Thyroid gland (tissue), 4 donors: ENCODE measurements around the gene SP1. TPM values are rescaled to one million over a fixed set of nuclear protein-coding genes. Genes with fewer than 3 reads are reported as not detected.

Source experiments
- DNase-seq, 2 donors: peaks; one replicate each; pipeline ENCODE4 v3.0.0-alpha.2; 2019
- H3K27ac ChIP-seq, 3 donors: fragments of 200-600 bp; sonication (generic); 1 replicate in 2 of 3; 2 replicates in 1 of 3; pipeline ENCODE4 v1.5.1; 2016 to 2019; ENCODE audit warnings: mild to moderate bottlenecking in 1 of 3, moderate library complexity in 1 of 3
- H3K27me3 ChIP-seq: fragments of 200-600 bp; sonication (generic); one replicate; pipeline ENCODE4 v1.5.1; 2019
- H3K36me3 ChIP-seq, 2 donors: fragments of 200-600 bp; sonication (generic); one replicate each; pipeline ENCODE4 v1.5.1; 2016 to 2019
- H3K4me1 ChIP-seq, 2 donors: fragments of 200-600 bp; sonication (generic); one replicate each; pipeline ENCODE4 v1.5.1; 2017 to 2019
- H3K4me3 ChIP-seq, 3 donors: fragments of 200-600 bp; sonication (generic); replicated peaks in 1 of 3; 1 replicate in 2 of 3; 2 replicates in 1 of 3; pipeline ENCODE4 v1.5.1; 2016; ENCODE audit warnings: mild to moderate bottlenecking in 1 of 3
- H3K9me3 ChIP-seq: fragments of 200-600 bp; sonication (generic); one replicate; pipeline ENCODE4 v1.5.1; 2017
- POLR2A ChIP-seq, 2 donors: fragments of 450-650 bp; IDR thresholded peaks; one replicate each; pipeline ENCODE4 v1.6.1; 2017; ENCODE audit warnings: antibody characterized with exemption in 2 of 2, mild to moderate bottlenecking in 2 of 2, moderate library complexity in 1 of 2
- WGBS, 2 donors: methylation state at CpG; one replicate each; pipeline ENCODE4 v1.1.5; 2017; 5-methylcytosine and 5-hydroxymethylcytosine counted together
- intact Hi-C: fragments of 100-400 bp; cut with DNase I; formaldehyde crosslinking; loops from one replicate; pipeline ENCODE4 v1.15.1; 2023
- total RNA-seq, 4 donors: library from RNA; depleted of rRNA; stranded (reverse); fragments of >200 nt; gene quantifications; one replicate each; pipeline ENCODE4 v1.2.3, GENCODE V29; 2016
- TF ChIP-seq, protein P1 (sequence below), 6 experiments: fragments of 200-600 bp in 3 of 6; fragments of 450-650 bp in 3 of 6; sonication (generic) in 3 of 6; IDR thresholded peaks; one replicate each; pipeline ENCODE4 v1.5.1; 2016 to 2019; ENCODE audit warnings: antibody characterized with exemption in 6 of 6, mild to moderate bottlenecking in 2 of 6, inconsistent platforms in 1 of 6, moderate library complexity in 1 of 6

Gene SP1
- total RNA-seq, 4 donors from 2014 or later = 55.9 to 73.1 (median 67.7) TPM

DNA sequence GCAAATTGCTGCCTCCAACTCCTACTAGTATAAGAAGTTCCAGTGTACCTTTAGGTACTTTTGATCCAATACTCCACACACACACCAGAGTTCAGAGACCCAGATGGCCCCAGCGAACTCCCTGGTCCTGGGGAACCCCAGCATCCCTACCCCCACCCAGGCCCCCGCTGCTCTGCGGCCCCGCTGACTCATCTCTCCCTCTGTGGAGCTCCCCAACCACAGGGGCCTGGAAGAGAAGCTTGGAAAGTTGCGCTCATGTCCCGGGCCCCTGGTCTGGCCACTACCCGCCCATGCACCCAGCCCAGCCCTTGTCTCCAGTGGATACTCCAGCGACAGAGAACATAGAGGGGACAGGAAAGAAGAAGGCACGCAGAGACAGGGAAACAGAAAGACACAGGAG, 39.6 kb upstream of the SP1 start:
- no peak for DNase-seq
- Histone ChIP-seq H3K4me3 (no peak overlapping the region), H3K27ac (no peak overlapping the region), H3K36me3 (no peaks in the 10 kb centered on the region), H3K4me1 (peaks cover 3 to 9% of the 10 kb centered on the region in 2 donors), H3K27me3 (no peaks in the 10 kb centered on the region), H3K9me3 (no peaks in the 10 kb centered on the region)
- TF ChIP-seq, protein P1, sequence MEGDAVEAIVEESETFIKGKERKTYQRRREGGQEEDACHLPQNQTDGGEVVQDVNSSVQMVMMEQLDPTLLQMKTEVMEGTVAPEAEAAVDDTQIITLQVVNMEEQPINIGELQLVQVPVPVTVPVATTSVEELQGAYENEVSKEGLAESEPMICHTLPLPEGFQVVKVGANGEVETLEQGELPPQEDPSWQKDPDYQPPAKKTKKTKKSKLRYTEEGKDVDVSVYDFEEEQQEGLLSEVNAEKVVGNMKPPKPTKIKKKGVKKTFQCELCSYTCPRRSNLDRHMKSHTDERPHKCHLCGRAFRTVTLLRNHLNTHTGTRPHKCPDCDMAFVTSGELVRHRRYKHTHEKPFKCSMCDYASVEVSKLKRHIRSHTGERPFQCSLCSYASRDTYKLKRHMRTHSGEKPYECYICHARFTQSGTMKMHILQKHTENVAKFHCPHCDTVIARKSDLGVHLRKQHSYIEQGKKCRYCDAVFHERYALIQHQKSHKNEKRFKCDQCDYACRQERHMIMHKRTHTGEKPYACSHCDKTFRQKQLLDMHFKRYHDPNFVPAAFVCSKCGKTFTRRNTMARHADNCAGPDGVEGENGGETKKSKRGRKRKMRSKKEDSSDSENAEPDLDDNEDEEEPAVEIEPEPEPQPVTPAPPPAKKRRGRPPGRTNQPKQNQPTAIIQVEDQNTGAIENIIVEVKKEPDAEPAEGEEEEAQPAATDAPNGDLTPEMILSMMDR (IDR thresholded peaks at IDR 0.05) = no peak
- TF ChIP-seq POLR2A (IDR thresholded peaks at IDR 0.05) = no peak
- WGBS, 2 donors = 79 to 93% methylated on average over 9 of the region's 9 CpGs
- intact Hi-C loops = no loop called here

DNA sequence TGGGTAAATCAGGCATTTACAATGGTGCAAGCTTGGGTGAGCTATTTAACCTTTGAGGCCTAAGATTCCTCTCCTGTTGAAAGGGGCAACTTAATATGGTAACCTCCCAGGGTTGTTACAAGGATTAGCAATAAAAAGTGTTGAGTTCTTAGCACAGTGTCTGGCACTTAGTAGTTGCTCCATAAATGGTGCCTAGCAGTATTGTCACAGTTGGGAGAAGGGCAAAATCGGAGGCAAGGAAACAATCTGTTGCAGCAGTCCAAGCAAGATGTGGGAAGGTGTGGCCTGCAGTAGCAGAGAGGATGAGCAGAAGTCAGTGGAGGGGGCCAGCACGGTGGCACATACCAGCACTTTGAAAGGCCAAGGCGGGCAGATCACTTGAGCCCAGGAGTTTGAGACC, 36.5 kb upstream of the SP1 start:
- 63% methylated on average over 3 of the region's 3 CpGs for WGBS, 2 donors
- Histone ChIP-seq H3K4me3 (no peak overlapping the region), H3K27ac (no peak overlapping the region), H3K36me3 (no peaks in the 10 kb centered on the region), H3K4me1 (peaks cover 3 to 18% of the 10 kb centered on the region in 2 donors), H3K9me3 (no peaks in the 10 kb centered on the region), H3K27me3 (no peaks in the 10 kb centered on the region)
- intact Hi-C loops = no loop called here
- DNase-seq = no peak
- TF ChIP-seq POLR2A (IDR thresholded peaks at IDR 0.05) = no peak
- TF ChIP-seq, protein P1 (IDR thresholded peaks at IDR 0.05) = no peak

DNA sequence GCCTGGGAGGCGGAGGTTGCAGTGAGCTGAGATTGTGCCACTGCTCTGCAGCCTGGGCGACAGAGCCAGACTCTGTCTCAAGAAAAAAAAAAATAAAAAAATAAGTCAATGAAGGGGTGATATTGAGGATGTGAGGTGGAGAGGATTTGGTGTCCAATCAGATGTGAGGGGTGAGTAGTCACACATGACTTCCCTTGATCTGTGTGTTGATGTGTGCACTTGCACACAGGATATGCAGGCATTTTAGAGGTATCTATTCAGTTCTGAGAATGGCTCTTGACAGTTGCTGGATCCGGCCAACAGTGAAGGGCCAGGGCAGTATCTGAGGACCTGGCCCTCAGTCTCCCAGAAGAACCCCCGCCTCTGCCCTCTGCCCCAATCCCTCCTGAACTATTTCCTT, 36.0 kb upstream of the SP1 start:
- Histone ChIP-seq H3K27ac (no peak overlapping the region), H3K27me3 (no peaks in the 10 kb centered on the region), H3K4me1 (peaks cover 3 to 18% of the 10 kb centered on the region in 2 donors), H3K4me3 (no peak overlapping the region), H3K9me3 (no peaks in the 10 kb centered on the region), H3K36me3 (no peaks in the 10 kb centered on the region)
- WGBS, 2 donors = 92 to 94% methylated on average over 4 of the region's 4 CpGs
- no peak for TF ChIP-seq POLR2A (IDR thresholded peaks at IDR 0.05)
- TF ChIP-seq, protein P1 (IDR thresholded peaks at IDR 0.05) = no peak
- intact Hi-C loops = no loop called here
- DNase-seq = no peak

DNA sequence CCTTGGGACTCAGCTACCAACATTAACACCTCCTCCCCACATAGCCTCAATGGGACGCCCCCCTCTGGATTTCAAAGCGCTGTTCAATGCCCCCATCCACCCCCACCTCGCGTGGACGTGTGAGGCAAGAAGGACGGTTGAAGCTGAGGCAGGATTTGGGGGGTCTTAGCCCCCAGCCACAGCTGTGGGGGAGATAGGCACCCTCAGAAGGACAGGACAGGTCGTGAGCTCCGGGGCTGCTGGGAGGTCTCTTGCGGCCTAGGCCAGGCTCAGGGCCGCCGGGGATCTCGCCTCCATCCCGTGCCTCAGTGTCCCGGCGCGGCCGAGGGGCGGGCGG, 35.5 kb upstream of the SP1 start:
- 12 to 18% methylated on average over 4 to 6 of the region's 19 CpGs for WGBS, 2 donors
- Histone ChIP-seq H3K36me3 (no peaks in the 10 kb centered on the region), H3K4me3 (peak overlapping the region in 1 of 3 donors; percentile 56), H3K9me3 (no peaks in the 10 kb centered on the region), H3K27me3 (no peaks in the 10 kb centered on the region), H3K27ac (peak overlapping the region in 2 of 3 donors; percentile 69 to 85), H3K4me1 (peaks cover 3 to 18% of the 10 kb centered on the region in 2 donors)
- intact Hi-C loops = no loop called here
- DNase-seq = no peak
- TF ChIP-seq, protein P1 (IDR thresholded peaks at IDR 0.05) = no peak
- no peak for TF ChIP-seq POLR2A (IDR thresholded peaks at IDR 0.05)

DNA sequence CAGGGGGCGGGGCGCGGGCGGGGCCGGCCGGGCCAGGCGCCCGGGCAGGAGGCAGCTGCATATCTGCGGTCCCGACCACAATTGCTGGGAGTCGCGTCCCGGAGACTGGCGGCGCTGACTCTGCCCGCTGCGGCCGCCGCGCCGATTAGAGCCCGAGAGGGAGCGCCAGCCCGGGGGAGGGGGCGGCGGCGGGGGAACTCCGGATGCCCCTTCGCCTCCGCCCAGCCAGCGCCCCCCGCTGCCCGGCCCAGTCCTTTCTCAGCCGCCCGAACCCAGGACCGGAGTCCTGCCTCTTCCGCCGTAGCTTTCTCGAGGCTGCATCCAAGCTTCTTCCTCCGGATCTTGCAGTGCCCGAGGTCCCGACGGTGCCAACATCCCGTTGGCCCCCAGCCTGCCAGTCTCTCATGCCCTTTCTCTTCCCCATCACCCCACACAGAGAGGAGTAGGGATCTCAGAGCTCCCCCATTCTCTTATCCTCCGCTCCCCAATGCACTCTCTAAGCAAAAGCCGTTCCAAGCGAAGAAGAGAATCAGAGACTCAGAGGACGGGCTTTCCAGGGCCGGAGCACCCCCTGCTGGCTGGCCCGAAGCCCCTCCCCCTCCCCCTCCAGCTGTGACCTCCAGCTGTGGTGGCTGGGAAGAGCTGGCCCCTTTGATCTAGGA, 35.0 kb upstream of the SP1 start:
- H3K27me3 ChIP-seq = no peaks in the 10 kb centered on the region
- intact Hi-C loops = no loop called here
- H3K4me1 ChIP-seq = peaks cover 3 to 18% of the 10 kb centered on the region in 2 donors
- peak in 1 of 2 donors; percentile 38 for TF ChIP-seq POLR2A (IDR thresholded peaks at IDR 0.05)
- TF ChIP-seq, protein P1 (IDR thresholded peaks at IDR 0.05) = peak; percentile 40 to 66 (median 56)
- H3K27ac ChIP-seq = peak overlapping the region; percentile 16 to 85 (median 69)
- H3K36me3 ChIP-seq = no peaks in the 10 kb centered on the region
- 0 to 1% methylated on average over 13 to 22 of the region's 50 CpGs for WGBS, 2 donors
- H3K9me3 ChIP-seq = no peaks in the 10 kb centered on the region
- peak overlapping the region; percentile 15 to 56 (median 35) for H3K4me3 ChIP-seq
- DNase-seq = peak; percentile 66 to 67
